Stimulated activated CD4-positive, alpha-beta T cell treated with anti-CD3 and anti-CD28 coated beads, Interleukin-15, amount 100 ng/mL, for 1 hour (primary cell): ENCODE results near the gene ZNF732.
"Not testable (repeated sequence)": the region's sequence is repeated elsewhere in the genome, so short reads cannot be mapped to it uniquely, and the experiment has no call there.

ENCODE experiments used
- DNase-seq, 2 donors: peaks; one replicate each; pipeline ENCODE4 v3.0.0-alpha.2; 2020; ENCODE audit warnings: low read depth in 1 of 2, low spot score in 1 of 2

ZNF732 gene

DNA sequence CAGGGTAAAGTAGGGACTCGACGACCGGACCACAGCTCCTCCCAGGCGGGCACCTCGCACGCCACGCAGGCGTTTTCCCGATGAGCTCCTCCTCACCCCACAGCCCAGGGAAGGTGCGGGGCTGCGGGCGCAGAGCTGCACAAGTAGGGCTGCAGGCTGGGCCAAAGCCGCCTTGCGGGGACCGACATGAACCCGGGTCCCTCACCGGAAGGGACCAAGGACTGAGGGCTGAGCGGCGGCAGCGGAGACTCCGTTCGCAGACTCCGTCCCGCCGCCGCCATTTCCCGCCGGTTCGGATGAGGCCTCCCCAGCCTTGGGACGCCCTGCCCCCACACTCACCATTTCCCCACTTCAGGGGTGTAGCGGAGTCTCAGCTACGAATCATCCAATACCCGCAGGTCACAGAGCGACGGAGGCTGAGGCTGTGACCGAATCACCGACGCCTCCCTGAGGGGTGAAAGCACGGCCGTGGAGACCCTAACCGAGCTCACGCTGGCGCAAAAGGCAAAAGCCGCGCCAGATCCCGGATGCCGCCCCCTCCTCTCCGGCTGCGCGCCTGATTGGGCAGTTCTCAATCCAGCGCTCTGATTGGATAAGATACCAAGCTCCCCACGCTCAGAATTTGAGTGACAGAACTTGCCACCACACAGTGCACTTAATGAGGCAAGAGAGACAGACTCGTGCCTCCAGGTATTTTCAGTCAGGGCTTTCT, at the start of gene ZNF732:
Gene ZNF732, minus strand, starts transcription at position 506 of the 712 bp plus-strand sequence. Its CDS starts 164 bp downstream, at position 342.
- DNase-seq, result no peak

DNA sequence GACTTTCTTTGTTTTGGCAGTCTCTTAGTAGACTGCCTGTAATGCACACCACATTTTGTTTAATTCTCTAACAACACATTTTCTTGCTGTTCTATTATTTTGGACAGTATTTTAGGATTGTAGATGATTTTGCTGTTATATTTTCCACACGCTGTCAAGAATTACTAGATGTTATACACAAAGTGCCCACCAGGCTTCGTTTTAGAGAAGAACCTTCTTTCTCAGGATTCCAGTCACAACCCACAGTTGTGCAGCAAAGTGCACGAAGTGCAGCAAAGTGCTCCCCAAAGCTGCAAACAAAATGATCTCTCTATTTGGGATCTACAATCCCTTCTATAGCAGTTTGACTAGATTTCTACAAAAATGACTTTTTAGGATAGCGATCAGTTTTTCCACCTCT, 34.7 kb upstream of the ZNF732 start:
- no peak for DNase-seq

DNA sequence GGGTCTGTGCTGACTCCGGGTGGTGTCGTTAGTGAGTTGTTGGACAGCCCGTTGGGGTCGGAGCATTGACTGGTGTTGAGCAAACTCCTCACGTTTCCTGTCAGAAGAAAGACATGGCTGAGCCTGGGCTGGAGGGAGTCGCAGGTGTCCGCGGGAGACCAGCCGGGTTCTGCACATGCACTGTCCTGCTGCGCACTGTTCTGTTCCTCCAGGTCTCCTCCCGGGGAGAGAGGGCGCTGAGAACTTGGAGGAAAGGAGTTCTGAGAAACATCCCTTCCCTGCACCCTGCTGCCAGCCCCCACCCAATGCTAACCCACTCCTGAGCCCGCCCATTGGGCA, 33.5 kb upstream of the ZNF732 start:
- no peak for DNase-seq

DNA sequence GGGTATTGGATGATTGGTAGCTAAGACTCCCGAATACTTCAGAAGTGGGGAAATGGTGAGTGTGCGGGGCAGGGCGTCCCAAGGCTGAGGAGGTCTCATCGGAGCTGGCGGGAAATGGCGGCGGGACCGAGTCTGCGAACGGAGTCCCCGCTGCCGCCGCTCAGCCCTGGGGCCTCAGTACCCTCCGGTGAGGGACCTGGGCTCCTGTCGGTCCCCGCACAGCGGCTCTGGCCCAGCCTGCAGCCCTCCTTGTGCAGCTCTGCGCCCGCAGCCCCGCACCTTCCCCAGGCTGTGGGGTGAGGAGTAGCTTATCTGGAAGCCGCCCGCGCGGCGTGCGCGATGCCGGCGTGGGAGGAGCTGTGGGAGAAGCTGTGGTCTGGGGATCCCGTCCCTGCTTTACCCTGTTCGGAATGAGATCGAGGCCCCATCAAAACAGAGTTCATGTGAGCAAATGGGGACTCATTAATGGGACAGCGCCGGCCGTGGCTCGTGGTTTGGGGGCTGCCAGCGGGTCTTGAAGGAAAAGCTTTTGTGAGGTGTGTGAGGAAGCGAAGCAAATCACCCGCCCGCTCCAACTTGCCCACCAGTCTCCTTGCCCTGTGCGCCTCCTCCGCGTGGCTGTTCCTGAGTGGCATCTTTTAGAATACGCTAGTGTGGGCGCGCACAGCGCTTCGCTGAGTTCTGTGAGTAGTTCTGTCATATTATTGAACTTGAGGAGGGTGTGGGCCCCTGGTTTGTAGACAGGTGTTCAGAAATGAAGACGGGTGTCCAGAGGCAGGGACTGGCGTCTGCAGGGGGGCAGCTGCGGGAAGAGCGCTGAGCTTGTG, 32.9 kb upstream of the ZNF732 start:
- peak; percentile 11 to 43 for DNase-seq

DNA sequence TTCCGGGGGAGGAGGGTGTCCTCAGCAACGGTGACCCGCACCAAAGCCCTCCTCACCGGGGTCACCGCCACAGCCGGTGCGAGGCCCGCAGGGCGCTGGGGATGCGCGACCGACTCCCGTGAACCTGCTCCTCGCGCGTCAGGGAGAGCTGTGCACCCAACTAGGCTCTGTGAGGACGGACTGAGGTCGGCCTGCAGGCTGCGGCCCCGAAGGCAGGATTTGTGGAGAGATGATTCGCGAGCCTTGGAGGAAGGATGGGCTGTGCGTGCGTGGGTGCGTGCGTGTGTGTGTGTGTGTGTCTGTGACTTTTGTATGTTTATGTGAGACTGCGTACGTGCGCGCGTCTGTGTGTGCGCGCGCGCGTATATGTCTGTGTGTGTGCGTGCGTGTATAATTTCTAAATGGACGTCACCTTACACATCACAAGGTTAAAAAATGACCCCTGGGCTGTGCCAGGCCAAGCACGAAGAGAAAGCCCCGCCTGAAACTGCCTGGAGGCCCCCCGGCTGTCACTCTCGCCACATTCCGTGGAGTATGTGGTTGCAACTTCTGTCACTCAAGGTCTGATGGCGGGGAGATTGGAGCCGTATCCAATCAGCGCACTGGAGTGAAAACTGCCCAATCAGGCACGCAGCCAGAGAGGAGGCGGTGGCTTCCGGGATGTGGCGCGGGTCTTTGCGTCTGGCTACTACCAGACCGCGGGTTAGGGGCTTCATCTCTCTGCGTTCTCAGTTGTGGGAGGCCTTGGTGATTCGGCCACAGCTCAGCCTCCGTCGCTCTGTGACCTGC, 32.1 kb upstream of the ZNF732 start, which contains the start of gene ZNF141:
Gene ZNF141, plus strand, starts transcription at position 672 of the 789 bp plus-strand sequence. CDS start 170 bp downstream, outside the sequence.
- peak; percentile 70 to 72 for DNase-seq

DNA sequence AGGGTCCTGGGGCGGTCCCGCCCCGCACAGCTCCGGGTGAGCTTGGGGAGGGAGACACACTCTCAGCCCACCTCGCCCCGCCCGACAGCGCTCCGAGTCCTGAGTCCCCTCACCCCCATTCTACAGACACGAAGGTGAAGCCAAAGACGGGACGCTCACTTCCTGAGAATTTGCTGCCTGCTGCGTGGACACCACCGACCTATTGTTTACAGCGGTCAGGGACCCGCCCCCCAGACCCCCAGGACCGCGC, 31.5 kb upstream of the ZNF732 start:
- DNase-seq, result peak in 1 of 2 donors; percentile 5

DNA sequence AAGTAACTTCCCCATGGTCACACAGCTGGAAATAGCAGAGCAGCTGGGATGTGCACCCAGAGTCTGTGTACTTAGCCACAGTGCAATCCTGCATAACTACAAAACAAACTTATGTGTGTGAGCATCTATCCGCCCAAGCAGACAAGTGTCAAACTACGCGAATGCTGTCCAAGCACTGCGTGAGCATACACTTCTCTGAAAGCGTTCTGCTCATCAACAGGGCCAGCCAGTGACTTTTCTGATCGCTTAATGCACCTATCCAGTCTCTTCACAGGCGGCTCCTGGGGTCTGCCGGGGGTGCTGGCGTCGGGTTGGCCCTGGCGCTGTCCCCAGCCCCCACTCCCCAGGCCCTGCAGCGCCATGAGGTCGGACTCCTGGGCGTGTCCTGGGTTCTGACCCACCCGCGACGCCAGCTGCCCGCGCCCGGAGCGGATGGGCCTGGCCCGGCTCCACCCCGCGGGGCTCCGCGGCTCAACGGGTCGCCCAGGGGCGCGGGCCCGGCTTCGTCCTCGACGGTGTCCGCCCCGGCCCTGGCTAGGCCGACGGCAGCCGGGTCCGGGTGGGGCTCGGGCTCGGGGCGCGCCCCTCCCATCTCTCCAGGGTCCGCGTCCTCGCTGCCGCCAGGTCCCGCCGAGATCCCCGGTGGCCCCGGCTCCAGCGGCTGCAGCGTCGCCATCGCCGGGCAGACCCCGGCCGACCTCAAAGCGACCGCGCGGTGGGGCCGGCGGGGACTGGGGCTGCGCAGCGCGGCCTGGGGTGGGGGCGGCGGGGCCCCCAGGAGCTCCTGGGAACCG, 31.0 kb upstream of the ZNF732 start:
- DNase-seq, result no peak

DNA sequence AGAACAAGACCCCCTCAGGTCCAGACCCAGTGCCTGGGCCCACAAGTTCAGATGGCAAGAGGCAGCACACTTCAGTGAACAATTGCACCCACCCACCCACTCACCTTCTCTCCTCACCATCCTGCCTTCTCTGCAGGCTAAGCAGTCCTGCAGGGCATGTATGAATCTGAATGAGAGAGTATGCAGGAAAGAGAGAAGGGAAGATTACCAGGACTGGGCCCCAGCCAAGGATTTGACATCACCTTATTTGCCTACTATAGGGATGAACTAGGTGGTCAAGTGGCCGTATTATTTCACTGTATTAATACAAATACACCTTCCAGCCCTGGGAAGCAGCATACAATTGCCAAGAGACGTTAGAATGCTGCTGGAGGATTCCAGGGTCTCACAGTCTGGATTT, 30.2 kb upstream of the ZNF732 start:
- no peak for DNase-seq

DNA sequence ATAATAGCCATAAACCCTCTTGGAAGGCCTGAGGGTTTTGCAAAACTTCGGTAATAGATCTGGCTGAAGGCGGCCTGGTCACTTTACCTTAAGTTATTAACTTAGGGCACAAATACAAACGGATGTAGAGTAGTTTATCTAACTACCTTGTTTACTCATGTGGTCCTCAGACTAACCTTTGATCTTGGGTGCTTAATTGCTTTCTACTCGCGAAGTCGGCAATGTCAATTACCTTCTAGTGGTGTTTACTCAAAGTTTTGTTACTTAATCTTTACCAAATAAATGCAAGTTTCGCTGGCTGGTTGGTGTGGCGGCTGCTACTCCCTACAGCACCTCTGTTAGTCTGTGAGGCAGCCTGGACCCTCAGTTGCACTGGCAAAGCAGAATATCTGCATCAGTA, 23.5 kb upstream of the ZNF732 start:
- DNase-seq, result no peak

DNA sequence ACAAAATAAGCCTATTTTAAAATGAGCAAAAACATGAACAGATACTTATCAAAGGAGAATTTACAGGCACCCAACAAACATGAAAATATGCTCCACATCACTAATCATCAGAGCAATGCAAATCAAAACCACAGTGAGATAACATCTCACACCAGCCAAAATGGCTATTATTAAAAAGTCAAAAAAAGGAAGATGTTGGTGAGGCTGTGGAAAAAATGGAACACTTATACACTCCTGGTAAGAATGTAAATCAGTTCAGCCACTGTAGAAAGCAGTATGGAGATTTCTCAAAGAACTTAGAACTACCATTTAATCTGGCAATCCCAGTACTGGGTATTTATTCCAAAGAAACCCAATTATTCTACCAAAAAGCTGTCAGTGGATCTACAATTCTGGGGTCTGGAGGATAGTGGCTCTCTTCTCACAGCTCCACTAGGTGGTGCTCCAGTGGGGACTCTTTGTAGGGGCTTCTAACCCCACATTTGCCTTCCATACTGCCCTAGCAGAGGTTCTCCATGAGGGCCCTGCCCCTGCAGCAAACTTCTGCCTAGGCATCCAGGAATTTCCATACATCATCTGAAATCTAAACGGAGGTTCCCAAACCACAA, 9.1 kb upstream of the ZNF732 start:
- DNase-seq, result no peak

DNA sequence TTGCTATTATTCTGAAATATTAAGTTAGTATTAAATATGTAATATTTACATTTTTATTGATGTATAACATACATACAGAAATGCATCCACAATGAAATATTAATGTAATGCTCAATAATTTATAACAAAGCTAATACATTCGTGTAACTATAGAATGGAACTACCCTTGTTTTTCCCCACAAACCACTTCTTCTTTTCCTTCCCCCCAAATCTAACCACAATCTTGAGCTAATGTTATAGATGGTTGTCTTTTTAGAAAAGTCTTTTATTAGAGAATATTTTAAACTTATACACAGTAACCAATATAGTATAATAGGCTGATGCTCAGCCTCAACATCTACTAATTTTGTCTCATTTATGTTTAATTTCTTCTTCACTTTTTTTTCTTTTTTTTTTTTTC, 4.5 kb upstream of the ZNF732 start:
- no peak for DNase-seq

DNA sequence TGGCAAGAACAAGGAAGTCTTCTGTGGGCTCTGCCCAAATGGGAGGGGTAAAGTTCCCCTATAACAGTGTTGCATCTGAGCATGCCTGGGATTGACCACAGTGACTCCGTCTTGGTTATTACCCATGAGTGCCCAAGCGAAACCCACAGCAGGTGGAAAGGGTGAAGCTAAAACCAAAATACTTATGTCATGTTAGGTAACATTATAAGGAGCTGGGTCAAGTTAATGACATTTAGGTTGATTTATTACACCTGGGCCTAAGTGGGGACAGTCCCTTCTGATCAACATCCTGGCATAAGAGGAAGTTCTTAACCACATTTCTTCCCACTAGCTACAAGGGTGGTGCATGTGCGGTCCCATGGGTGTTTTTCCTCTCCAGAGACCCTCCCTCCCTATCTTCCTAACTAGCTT, 1.3 kb upstream of the ZNF732 start:
- DNase-seq, result no peak

DNA sequence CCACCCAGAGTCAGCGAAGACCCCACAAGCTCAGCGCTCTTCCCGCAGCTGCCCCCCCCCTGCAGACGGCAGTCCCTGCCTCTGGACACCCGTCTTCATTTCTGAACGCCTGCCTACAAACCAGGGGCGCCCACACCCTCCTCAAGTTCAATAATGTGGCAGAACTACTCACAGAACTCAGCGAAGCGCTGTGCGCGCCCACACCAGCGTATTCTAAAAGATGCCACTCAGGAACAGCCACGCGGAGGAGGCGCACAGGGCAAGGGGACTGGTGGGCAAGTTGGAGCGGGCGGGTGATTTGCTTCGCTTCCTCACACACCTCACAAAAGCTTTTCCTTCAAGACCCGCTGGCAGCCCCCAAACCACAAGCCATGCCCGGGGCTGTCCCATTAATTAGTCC, 758 bp downstream of the ZNF732 start:
- DNase-seq, result not testable (repeated sequence)

DNA sequence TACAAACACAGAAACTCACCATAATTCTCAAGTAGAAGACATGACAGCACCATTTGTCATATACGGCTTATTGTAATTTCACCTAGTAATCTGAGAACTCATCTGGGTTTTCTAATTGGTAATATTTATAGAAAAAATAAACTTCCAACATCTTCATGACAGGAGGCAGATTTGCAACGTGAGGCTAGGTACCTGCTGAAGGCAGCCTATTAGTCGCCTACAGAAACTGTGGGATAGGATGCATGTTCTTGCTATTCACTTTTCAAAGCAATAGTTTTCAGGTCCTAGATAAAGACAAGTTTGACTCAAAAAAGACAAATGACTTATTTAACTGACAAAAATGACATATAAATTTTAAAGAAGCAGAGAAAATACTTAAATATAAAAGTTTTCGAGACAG, 2.9 kb downstream of the ZNF732 start:
- DNase-seq, result no peak

DNA sequence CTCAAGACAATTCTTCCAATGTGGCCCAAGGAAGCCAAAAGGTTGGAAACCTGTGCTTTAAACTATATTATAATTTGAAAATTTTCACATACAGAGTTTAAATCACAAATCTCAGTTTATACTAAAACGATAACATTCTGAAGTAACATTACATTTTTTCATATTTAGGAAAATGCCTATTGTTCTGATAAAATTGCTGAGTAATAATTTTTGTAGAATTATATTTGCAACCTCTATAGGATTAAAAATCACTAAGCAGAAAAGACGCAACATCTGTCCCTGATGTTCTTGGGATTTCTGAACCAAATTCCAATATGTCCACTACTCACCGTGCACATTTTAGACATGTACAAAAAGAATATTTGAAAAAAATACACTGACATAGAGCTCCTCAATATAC, 10.5 kb downstream of the ZNF732 start:
- no peak for DNase-seq

DNA sequence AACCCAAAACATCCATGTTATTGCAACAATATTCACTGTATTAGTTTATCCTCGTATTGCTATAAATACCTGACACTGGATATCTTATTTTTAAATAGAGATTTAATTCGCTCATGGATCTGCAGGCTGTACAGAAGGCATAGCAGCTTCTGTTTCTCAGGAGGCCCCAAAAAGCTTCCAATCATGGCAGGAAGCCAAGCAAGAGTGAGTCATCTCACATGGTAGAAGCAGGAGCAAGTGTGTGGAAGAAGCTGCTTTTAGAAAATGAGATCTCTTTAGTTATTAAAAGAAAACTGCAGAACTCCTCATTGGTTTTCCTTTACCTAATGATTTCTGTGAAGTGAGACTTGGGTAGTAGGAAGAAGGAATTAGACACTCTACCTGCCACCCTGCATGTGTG, 16.4 kb downstream of the ZNF732 start:
- DNase-seq, result no peak

DNA sequence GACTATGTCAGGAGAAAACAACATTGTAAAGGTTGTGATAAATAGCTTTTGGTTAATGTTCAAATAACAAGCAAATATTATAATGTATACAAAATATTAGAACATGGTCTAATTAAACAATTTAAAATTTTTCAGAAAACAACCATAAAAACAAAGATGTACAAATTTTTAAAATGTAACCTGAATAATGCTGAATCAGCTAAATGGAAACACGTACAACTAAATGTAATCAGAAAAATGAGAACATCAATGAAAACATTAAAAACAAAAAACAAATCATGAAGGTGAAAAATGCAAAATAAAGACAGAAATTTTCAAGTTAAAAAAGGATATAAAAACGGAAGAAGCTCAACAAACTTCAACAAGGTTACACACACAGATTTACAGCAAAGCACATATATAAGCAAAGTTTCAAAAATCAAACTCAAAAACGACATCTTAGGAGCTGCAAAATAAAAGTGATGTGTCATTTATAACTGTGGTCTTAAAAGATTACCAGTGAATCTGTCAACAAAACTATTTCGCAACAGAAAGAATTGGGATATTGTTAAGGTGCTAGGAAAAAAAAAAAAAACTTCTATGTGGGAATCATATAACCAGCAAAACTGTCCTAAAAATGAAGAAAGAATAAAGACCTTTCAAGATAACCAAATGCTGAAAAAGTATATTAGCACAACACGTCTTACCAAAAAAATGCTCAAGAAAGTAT, 31.8 kb downstream of the ZNF732 start:
- DNase-seq, result no peak

DNA sequence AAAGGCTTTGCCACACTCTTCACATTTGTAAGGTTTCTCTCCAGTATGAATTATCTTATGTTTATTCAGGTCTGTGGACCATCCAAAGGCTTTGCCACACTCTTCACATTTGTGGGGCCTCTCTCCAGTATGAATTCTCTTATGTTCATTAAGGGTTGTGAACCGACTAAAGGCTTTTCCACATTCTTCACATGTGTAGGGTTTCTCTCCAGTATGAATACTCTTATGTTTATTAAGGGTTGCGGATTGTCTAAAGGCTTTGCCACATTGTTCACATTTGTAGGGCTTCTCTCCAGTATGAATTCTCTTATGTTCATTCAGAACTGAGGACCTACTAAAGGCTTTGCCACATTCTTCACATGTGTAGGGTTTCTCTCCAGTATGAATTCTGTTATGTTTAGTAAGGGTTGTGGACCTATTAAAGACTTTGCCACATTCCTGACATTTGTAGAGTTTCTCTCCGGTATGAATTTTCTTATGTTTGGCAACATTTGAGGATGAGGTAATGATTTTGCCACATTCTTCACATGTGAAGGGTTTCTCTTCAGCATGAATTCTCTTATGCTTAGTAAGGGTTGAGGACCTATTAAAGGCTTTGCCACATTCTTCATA, 33.7 kb downstream of the ZNF732 start:
- DNase-seq, result no peak

DNA sequence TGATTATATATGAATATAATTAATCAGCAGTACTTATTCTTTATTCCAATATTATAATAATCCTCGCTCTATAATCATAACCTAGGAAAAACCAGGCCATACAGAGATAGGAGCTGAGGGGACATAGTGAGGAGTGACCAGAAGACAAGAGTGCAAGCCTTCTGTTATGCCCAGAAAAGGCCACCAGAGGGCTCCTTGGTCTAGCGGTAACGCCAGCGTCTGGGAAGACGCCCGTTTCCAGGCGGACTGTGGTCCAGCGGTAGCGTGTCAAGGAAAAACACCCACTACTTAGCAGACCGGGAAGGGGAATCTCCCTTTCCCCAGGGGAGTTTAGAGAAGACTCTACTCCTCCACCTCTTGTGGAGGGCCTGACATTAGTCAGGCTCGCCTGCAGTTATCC, 46.0 kb downstream of the ZNF732 start:
- not testable (repeated sequence) for DNase-seq

DNA sequence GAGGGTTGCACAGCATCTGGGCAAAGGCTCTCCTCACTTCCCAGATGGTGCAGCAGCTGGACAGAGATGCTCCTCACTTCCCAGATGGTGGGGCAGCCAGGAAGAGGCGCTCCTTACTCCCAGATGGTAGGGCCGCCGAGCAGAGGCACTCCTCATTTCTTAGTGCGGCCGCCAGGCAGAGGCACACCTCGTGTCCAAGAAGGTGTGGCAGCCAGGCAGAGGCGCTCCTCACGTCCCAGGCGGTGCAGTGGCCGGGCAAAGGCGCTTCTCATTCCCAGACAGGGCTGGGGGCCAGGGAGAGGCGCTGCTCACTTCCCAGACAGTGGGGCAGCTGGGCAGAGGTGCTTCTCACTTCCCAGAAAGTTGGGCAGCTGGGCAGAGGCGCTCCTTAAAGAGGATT, 48.8 kb downstream of the ZNF732 start:
- DNase-seq, result no peak
